ENCODE measurements around the gene PSMB5. TPM values are rescaled to one million over a fixed set of nuclear protein-coding genes. Genes with fewer than 3 reads are reported as not detected.

Gene PSMB5
- total RNA-seq, 2 experiments from 2014 or later, result 20.1 to 24.5 TPM

GRCh38 chr14:22993517-22993916 is 41.2 kb downstream of the PSMB5 start:
- ChIA-PET CTCF (interaction anchor here (1.2 to 4.2 kb wide), 4 partner anchors 13 to 75 kb away, joined by 4 to 42 read pairs (median 7); partner anchors contain the start of gene CDH24), POLR2A (interaction anchor here (0.8 to 4.2 kb wide), 2 partner anchors 12 to 64 kb away, joined by 3 to 29 read pairs; partner anchors contain the start of gene CDH24)

GRCh38 chr14:22991852-22992251 is 42.8 kb downstream of the PSMB5 start:
- no peak overlapping the region for H3K27ac Mint-ChIP-seq
- H3K4me1 Mint-ChIP-seq (ENCODE audit: low read depth), result no peaks in the 10 kb centered on the region
- Histone ChIP-seq H3K4me3 (ENCODE audit: low read length) (no peak overlapping the region), H3K36me3 (ENCODE audit: insufficient read depth, low read length) (peaks cover 5% of the 10 kb centered on the region), H3K4me1 (ENCODE audit: insufficient read depth, low read length) (no peaks in the 10 kb centered on the region), H3K9me3 (ENCODE audit: control insufficient read depth in 1 of 2, insufficient read depth in 1 of 2, low read length in 2 of 2) (no peaks in the 10 kb centered on the region), H3K27ac (ENCODE audit: low read depth in 1 of 2, low read length in 2 of 2) (no peak overlapping the region), H3K27me3 (ENCODE audit: control insufficient read depth in 1 of 2, insufficient read depth in 2 of 2, low read length in 2 of 2) (no peaks in the 10 kb centered on the region)
- ATAC-seq (ENCODE audit: poor library complexity), result no peak
- DNase-seq, result no peak
- POLR2A ChIA-PET, result interaction anchor here (4.2 kb wide), 1 partner anchor 65 kb away, joined by 29 read pairs; the partner anchor contains the start of gene CDH24
- CTCF ChIA-PET, result interaction anchor here (4.2 kb wide), 1 partner anchor 65 kb away, joined by 42 read pairs; the partner anchor contains the start of gene CDH24
- no peaks in the 10 kb centered on the region for H3K9me3 Mint-ChIP-seq
- H3K27me3 Mint-ChIP-seq, result no peaks in the 10 kb centered on the region
- TF ChIP-seq, protein P1, sequence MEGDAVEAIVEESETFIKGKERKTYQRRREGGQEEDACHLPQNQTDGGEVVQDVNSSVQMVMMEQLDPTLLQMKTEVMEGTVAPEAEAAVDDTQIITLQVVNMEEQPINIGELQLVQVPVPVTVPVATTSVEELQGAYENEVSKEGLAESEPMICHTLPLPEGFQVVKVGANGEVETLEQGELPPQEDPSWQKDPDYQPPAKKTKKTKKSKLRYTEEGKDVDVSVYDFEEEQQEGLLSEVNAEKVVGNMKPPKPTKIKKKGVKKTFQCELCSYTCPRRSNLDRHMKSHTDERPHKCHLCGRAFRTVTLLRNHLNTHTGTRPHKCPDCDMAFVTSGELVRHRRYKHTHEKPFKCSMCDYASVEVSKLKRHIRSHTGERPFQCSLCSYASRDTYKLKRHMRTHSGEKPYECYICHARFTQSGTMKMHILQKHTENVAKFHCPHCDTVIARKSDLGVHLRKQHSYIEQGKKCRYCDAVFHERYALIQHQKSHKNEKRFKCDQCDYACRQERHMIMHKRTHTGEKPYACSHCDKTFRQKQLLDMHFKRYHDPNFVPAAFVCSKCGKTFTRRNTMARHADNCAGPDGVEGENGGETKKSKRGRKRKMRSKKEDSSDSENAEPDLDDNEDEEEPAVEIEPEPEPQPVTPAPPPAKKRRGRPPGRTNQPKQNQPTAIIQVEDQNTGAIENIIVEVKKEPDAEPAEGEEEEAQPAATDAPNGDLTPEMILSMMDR (IDR thresholded peaks at IDR 0.05), result no peak
- intact Hi-C loops (cut with DNase I, micrococcal nuclease), result no loop called here
- H3K36me3 Mint-ChIP-seq (ENCODE audit: low read depth), result peaks cover 23% of the 10 kb centered on the region
- no peak overlapping the region for H3K4me3 Mint-ChIP-seq

More at GRCh38 chr14:22993517-22993916, 41.2 kb downstream of the PSMB5 start:
- intact Hi-C loops (cut with DNase I, micrococcal nuclease), result no loop called here
- Mint-ChIP-seq H3K27ac (no peak overlapping the region), H3K4me3 (no peak overlapping the region), H3K9me3 (no peaks in the 10 kb centered on the region), H3K36me3 (ENCODE audit: low read depth) (peaks cover 22% of the 10 kb centered on the region), H3K27me3 (no peaks in the 10 kb centered on the region), H3K4me1 (ENCODE audit: low read depth) (no peaks in the 10 kb centered on the region)
- no peaks in the 10 kb centered on the region for H3K9me3 ChIP-seq (ENCODE audit: control insufficient read depth in 1 of 2, insufficient read depth in 1 of 2, low read length in 2 of 2)
- DNase-seq (no peak), ATAC-seq (ENCODE audit: poor library complexity) (no peak)
- no peak overlapping the region for H3K4me3 ChIP-seq (ENCODE audit: low read length)
- H3K27me3 ChIP-seq (ENCODE audit: control insufficient read depth in 1 of 2, insufficient read depth in 2 of 2, low read length in 2 of 2), result no peaks in the 10 kb centered on the region
- TF ChIP-seq, protein P1 (IDR thresholded peaks at IDR 0.05), result no peak
- H3K4me1 ChIP-seq (ENCODE audit: insufficient read depth, low read length), result no peaks in the 10 kb centered on the region
- no peak overlapping the region for H3K27ac ChIP-seq (ENCODE audit: low read depth in 1 of 2, low read length in 2 of 2)
- no peaks in the 10 kb centered on the region for H3K36me3 ChIP-seq (ENCODE audit: insufficient read depth, low read length)

DNA sequence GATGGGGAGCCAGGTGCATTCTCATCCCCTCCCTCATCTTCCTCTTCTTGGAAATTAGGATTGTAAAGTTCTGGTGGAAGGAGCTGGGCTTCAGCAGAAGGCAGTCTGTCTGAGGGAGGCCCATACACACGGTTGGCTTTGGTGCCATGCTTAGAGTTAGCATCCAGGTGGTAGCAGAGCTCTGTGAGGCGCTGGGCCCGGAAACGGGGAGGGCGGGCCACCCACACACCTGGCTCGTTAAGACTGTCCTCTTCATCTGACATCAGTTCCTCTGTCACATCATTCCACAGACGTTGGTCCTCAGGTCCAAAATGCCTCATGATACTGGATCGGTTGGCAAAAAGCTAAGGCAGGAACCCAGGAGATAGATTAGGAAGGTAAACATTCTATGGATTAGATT is 47.4 kb downstream of the PSMB5 start:
- Histone ChIP-seq H3K27ac (ENCODE audit: low read depth in 1 of 2, low read length in 2 of 2) (no peak overlapping the region), H3K27me3 (ENCODE audit: control insufficient read depth in 1 of 2, insufficient read depth in 2 of 2, low read length in 2 of 2) (no peaks in the 10 kb centered on the region), H3K4me3 (ENCODE audit: low read length) (no peak overlapping the region), H3K36me3 (ENCODE audit: insufficient read depth, low read length) (peaks cover 5% of the 10 kb centered on the region), H3K4me1 (ENCODE audit: insufficient read depth, low read length) (peaks cover 10% of the 10 kb centered on the region), H3K9me3 (ENCODE audit: control insufficient read depth in 1 of 2, insufficient read depth in 1 of 2, low read length in 2 of 2) (no peaks in the 10 kb centered on the region)
- TF ChIP-seq, protein P1 (IDR thresholded peaks at IDR 0.05), result no peak
- no peaks in the 10 kb centered on the region for H3K27me3 Mint-ChIP-seq
- ATAC-seq (ENCODE audit: poor library complexity) (no peak), DNase-seq (no peak)
- peaks cover 28% of the 10 kb centered on the region for H3K36me3 Mint-ChIP-seq (ENCODE audit: low read depth)
- CTCF ChIA-PET, result interaction anchor here (0.7 to 4.3 kb wide), 24 partner anchors 10 to 430 kb away, joined by 3 to 136 read pairs (median 7); partner anchors contain the start of genes CDH24, HAUS4 and PRMT5
- no peak overlapping the region for H3K27ac Mint-ChIP-seq
- intact Hi-C loops (cut with DNase I, micrococcal nuclease), result loop anchor here (2.0 to 10.0 kb wide), 2 partner anchors 198 to 200 kb away; partner anchors contain the start of gene SLC7A8 (in 1 of the 2)
- no peak overlapping the region for H3K4me3 Mint-ChIP-seq
- H3K4me1 Mint-ChIP-seq (ENCODE audit: low read depth), result peaks cover 3% of the 10 kb centered on the region
- POLR2A ChIA-PET, result interaction anchor here (0.5 to 2.1 kb wide), 5 partner anchors 24 to 484 kb away, joined by 3 to 42 read pairs (median 3); partner anchors contain the start of gene CDH24
- no peaks in the 10 kb centered on the region for H3K9me3 Mint-ChIP-seq

Data from CD4-positive, alpha-beta T cell (primary cell).